Endodermal cell (in vitro differentiated cells): Measurements from ENCODE around the gene DIRAS2. TPM values are rescaled to one million over a fixed set of nuclear protein-coding genes. Genes with fewer than 3 reads are reported as not detected.

Experiments used
- DNase-seq: peaks from one replicate; pipeline ENCODE4 v3.0.0-alpha.2; 2017
- H3K27ac ChIP-seq: 2 replicates; pipeline ENCODE4 v1.5.1; 2013; ENCODE audit warnings: mild to moderate bottlenecking, low read depth, low read length, moderate library complexity
- H3K27me3 ChIP-seq: 2 replicates; pipeline ENCODE4 v1.6.1; 2013; ENCODE audit warnings: mild to moderate bottlenecking, low read length, moderate library complexity; ENCODE audit not compliant: insufficient read depth, control insufficient read depth, poor library complexity, severe bottlenecking
- H3K36me3 ChIP-seq: 2 replicates; pipeline ENCODE4 v1.7.0; 2013; ENCODE audit warnings: mild to moderate bottlenecking, low read length, moderate library complexity; ENCODE audit not compliant: control insufficient read depth, insufficient read depth
- H3K4me1 ChIP-seq: one replicate; pipeline ENCODE4 v1.7.0; 2013; ENCODE audit warnings: low read length; ENCODE audit not compliant: control insufficient read depth, insufficient read depth
- H3K4me3 ChIP-seq: 2 replicates; pipeline ENCODE4 v1.5.1; 2013; ENCODE audit warnings: mild to moderate bottlenecking, low read length, moderate library complexity
- H3K9ac ChIP-seq: 2 replicates; pipeline ENCODE4 v1.6.1; 2013; ENCODE audit warnings: mild to moderate bottlenecking, low read length, moderate library complexity; ENCODE audit not compliant: poor library complexity, severe bottlenecking; ENCODE audit errors: extremely low read depth
- H3K9me3 ChIP-seq: 2 replicates; pipeline ENCODE4 v1.6.1; 2013; ENCODE audit warnings: mild to moderate bottlenecking, low read length, moderate library complexity; ENCODE audit not compliant: control insufficient read depth
- H3K27ac Mint-ChIP-seq: 2 replicates; pipeline ENCODE4 v1.8.0; 2020; ENCODE audit warnings: mixed read lengths
- H3K27me3 Mint-ChIP-seq: 2 replicates; pipeline ENCODE4 v1.8.0; 2021; ENCODE audit warnings: mild to moderate bottlenecking, mixed read lengths; ENCODE audit not compliant: insufficient read depth
- H3K36me3 Mint-ChIP-seq: 2 replicates; pipeline ENCODE4 v1.8.0; 2020; ENCODE audit warnings: low read depth, mixed read lengths
- H3K4me1 Mint-ChIP-seq: 2 replicates; pipeline ENCODE4 v1.8.0; 2020; ENCODE audit warnings: mixed read lengths
- H3K4me3 Mint-ChIP-seq: 2 replicates; pipeline ENCODE4 v1.8.0; 2020; ENCODE audit warnings: mild to moderate bottlenecking, moderate library complexity, mixed read lengths
- H3K9me3 Mint-ChIP-seq: 2 replicates; pipeline ENCODE4 v1.8.0; 2020; ENCODE audit warnings: mild to moderate bottlenecking, mixed read lengths
- CTCF ChIP-seq: fragments of 200-600 bp; sonication (generic); conservative IDR thresholded peaks from 2 replicates; pipeline ENCODE4 v1.5.0; 2021; ENCODE audit warnings: antibody characterized with exemption, mild to moderate bottlenecking
- WGBS, 2 experiments: methylation state at CpG; one replicate each; pipeline versions ENCODE4 v1.1.5 to v1.1.7; 2013; ENCODE audit warnings: missing lambda C conversion rate in 2 of 2, mixed read lengths in 1 of 2; ENCODE audit not compliant: insufficient coverage in 1 of 2, insufficient read length in 1 of 2; 5-methylcytosine and 5-hydroxymethylcytosine counted together
- total RNA-seq, 2 donors: library from RNA; stranded (reverse); fragmentation: NEBNext Ultra II Directional in 1 of 2; extraction: Animal tissue kit (Norgen Biotek cat#: 25700) in 1 of 2; gene quantifications; 2 replicates in 1 of 2; 3 replicates in 1 of 2; pipeline ENCODE4 v1.2.1, GENCODE V29; 2021

The DIRAS2 gene
- total RNA-seq, 2 donors from 2014 or later = 0.07 TPM; not detected in 1

- H3K36me3 Mint-ChIP-seq = no peaks in the 10 kb centered on the region
- 90 to 95% methylated on average over 13 to 14 of the region's 14 CpGs for WGBS, 2 experiments
- no peak overlapping the region for H3K27ac Mint-ChIP-seq
- no peak for DNase-seq
- H3K4me1 Mint-ChIP-seq = peaks cover 6% of the 10 kb centered on the region
- peaks cover 11% of the 10 kb centered on the region for H3K27me3 Mint-ChIP-seq
- Histone ChIP-seq H3K4me3 (no peak overlapping the region), H3K9ac (no peak overlapping the region), H3K27me3 (no peaks in the 10 kb centered on the region), H3K27ac (no peak overlapping the region), H3K4me1 (no peaks in the 10 kb centered on the region), H3K36me3 (no peaks in the 10 kb centered on the region), H3K9me3 (no peaks in the 10 kb centered on the region)
- no peak overlapping the region for H3K4me3 Mint-ChIP-seq
- H3K9me3 Mint-ChIP-seq = no peaks in the 10 kb centered on the region
- TF ChIP-seq CTCF = no peak
Observed at GRCh38 chr9:90612957-90613356, 29.7 kb downstream of the DIRAS2 start.

DNA sequence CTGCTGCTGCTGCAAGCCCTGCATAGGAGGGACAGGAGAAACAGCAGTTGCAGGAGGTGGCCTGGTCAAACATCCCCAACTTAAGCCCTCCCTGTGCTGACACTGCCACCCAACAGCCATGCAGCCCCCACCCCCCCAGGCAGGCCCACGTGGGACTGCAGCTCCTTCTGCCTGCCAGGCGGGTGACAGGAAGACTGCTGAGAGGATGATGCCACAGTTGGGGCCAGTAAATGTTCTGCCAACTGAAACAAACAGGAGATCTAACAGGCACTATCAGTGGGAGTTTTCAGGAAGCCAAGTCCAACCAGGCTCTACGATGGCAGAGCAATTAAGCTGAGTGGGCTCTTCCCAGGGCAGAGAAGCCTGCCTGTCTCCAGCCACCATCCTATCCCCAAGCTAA is 31.1 kb downstream of the DIRAS2 start:
- Histone ChIP-seq H3K27ac (no peak overlapping the region), H3K27me3 (no peaks in the 10 kb centered on the region), H3K4me3 (no peak overlapping the region), H3K9me3 (no peaks in the 10 kb centered on the region), H3K9ac (no peak overlapping the region), H3K4me1 (no peaks in the 10 kb centered on the region), H3K36me3 (no peaks in the 10 kb centered on the region)
- no peak overlapping the region for H3K27ac Mint-ChIP-seq
- 67% methylated on average over 3 of the region's 3 CpGs; no CpG with 5 or more reads in 1 of the 2 experiments for WGBS, 2 experiments
- no peaks in the 10 kb centered on the region for H3K9me3 Mint-ChIP-seq
- H3K27me3 Mint-ChIP-seq = peaks cover 11% of the 10 kb centered on the region
- H3K4me3 Mint-ChIP-seq = no peak overlapping the region
- no peak for DNase-seq
- no peak for TF ChIP-seq CTCF
- H3K4me1 Mint-ChIP-seq = no peaks in the 10 kb centered on the region
- no peaks in the 10 kb centered on the region for H3K36me3 Mint-ChIP-seq

DNA sequence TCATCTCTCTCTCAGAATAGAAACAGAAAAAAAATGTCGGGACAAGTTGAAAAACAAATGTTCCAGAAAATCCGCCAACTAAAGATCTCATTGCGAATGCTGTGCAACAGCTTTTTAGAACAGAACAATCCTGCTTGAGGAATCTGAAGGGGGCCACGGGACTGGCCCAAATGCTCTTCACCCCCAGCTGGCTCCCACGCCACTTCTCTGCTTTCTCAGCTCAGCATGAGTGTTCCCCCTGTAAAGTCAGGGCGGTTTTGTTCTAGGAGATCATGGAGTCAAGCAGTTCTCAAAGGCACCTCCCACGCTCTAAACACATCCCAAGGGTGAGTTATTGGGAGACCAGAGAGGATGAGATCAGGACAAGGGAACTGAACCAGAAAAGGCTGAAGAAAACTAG is 31.5 kb downstream of the DIRAS2 start:
- Histone ChIP-seq H3K9ac (no peak overlapping the region), H3K36me3 (no peaks in the 10 kb centered on the region), H3K4me3 (no peak overlapping the region), H3K27ac (no peak overlapping the region), H3K4me1 (no peaks in the 10 kb centered on the region), H3K9me3 (no peaks in the 10 kb centered on the region), H3K27me3 (no peaks in the 10 kb centered on the region)
- Mint-ChIP-seq H3K4me3 (no peak overlapping the region), H3K27ac (no peak overlapping the region), H3K9me3 (no peaks in the 10 kb centered on the region), H3K36me3 (no peaks in the 10 kb centered on the region), H3K27me3 (peaks cover 11% of the 10 kb centered on the region), H3K4me1 (no peaks in the 10 kb centered on the region)
- 96% methylated on average over 5 to 7 of the region's 7 CpGs for WGBS, 2 experiments
- no peak for TF ChIP-seq CTCF
- DNase-seq = no peak
